DMS 273 (cell line): Measurements from ENCODE around the gene AKNA.
"Not testable (repeated sequence)": the region's sequence is repeated elsewhere in the genome, so short reads cannot be mapped to it uniquely, and the experiment has no call there.

Experiments used
- DNase-seq: peaks from one replicate; lab custom pipeline; 2025; ENCODE audit not compliant: unreplicated experiment; lab: John Stamatoyannopoulos, UW

The AKNA gene

GRCh38 chr9:114323849-114324248 lies 63.9 kb downstream of the AKNA start:
- DNase-seq, result not testable (repeated sequence)

DNA sequence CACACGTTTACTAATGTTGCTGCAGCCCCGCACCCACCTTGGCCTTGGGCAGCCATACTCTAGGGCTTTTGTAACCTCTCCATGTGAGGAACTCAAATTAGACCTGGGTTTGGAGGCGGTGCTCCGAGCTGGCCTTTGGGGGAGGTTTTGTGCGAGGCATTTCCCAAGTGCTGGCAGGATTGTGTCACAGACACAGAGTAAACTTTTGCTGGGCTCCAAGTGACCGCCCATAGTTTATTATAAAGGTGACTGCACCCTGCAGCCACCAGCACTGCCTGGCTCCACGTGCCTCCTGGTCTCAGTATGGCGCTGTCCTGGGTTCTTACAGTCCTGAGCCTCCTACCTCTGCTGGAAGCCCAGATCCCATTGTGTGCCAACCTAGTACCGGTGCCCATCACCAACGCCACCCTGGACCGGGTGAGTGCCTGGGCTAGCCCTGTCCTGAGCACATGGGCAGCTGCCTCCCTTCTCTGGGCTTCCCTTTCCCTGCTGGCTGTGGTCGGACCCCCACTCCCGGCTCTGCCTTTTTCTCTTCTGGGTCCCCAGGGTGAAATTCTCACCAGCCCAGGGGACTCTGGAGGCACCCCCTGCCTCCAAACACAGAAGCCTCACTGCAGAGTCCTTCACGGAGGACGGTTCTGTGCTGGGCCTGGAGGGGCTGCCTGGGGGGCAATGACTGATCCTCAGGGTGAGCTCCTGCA lies 64.8 kb downstream of the AKNA start, which contains the start of gene ORM1:
Gene ORM1 (plus strand): TSS at position 268 of the 701 bp plus-strand sequence. CDS start 36 bp downstream, at position 304.
- not testable (repeated sequence) for DNase-seq

DNA sequence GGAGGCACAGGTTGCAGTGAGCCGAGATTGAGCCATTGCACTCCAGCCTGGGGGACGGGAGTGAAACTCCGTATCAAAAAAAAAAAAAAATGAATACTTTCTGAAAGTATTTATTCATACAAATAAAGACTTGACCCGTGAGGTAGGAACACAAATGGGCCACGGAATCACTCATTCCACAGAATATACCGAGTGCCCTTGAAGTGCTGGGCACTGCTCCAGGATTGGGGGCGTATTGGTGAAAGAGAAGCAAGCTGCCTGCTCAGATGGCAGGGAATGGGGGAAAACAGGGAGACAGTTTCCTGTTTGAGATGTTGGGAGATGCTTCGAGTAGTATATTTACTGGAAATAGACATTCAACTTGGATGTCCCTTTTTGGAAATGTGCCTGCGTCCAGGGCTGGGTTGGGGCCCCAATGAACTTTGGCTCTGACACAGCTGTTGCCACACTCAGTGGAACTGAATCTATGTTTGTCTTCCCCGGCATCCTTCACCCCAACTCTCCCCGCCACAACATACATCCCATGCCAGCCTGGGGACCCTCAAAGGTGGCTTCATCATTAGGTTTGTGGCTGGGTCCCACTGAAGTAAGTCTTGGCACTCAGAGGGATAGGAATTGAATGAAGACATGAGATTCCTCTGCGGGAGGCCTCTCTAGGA lies 65.5 kb downstream of the AKNA start:
- peak; percentile 12 for DNase-seq

DNA sequence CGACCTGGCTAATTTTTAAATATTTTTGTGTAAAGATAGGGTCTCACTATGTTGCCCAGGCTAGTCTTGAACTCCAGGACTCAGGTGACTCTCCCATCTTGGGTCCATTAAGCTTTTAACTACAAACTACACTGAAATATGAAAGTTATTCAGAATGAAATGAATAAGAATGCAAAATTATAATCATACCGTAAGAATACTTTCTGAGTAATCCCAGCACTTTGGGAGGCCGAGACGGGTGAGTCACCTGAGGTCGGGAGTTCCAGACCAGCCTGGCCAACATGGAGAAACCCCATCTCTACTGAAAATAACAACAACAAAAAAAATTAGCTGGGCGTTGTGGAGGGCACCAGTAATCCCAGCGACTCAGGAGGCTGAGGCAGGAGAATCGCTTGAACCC lies 66.0 kb downstream of the AKNA start:
- DNase-seq, result no peak

DNA sequence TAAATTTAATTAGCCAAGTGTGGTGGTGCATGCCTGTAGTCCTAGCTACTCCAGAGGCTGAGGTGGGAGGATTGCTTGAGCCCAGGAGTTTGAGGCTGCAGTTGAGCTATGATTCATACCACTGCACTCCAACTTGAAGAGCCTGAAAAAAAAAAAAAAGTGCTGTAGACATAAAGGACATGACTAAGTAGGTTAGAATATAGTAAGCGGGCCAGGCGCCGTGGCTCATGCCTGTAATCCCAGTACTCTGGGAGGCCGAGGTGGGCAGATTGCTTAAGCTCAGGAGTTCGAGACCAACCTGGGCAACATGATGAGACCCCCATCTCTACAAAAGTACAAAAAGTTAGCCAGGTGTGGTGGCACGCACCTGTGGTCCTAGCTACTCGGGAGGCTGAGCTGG lies 67.1 kb downstream of the AKNA start:
- not testable (repeated sequence) for DNase-seq

DNA sequence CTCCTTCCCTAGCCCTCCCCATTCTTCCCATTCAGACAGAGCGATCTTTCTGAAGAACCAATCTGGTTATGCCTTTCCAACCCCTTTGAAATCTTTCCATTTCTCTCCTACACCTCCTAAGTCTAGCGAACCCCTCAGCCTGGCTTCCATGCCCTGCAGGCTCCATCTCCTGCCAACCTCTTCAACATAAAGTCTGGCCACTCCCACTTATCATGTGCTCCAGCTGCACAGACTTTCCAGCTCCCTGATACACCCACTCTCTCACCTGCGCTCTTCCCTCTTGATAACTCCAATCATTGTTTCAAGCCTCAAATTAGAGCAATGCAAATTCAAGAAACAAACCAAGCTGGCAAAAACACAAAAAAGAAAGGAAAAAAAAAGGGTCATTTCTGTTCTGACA lies 68.6 kb downstream of the AKNA start:
- peak; percentile 14 for DNase-seq

DNA sequence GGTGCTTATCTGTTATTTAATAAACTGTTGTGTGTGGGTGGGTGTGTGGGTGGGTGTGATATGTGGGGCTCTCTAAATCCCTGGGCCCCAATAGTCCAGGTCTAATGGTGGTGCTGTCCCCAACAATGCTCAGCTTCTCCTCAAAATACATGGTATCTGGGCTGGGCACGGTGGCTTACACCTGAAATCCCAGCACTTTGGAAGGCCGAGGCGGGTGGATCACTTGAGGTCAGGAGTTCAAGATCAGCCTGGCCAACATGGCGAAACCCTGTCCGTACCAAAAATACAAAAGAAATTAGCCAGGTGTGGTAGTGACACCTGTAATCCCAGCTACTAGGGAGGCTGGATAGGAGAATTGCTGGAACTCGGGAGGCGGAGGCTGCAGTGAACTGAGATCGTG lies 69.4 kb downstream of the AKNA start:
- no peak for DNase-seq

DNA sequence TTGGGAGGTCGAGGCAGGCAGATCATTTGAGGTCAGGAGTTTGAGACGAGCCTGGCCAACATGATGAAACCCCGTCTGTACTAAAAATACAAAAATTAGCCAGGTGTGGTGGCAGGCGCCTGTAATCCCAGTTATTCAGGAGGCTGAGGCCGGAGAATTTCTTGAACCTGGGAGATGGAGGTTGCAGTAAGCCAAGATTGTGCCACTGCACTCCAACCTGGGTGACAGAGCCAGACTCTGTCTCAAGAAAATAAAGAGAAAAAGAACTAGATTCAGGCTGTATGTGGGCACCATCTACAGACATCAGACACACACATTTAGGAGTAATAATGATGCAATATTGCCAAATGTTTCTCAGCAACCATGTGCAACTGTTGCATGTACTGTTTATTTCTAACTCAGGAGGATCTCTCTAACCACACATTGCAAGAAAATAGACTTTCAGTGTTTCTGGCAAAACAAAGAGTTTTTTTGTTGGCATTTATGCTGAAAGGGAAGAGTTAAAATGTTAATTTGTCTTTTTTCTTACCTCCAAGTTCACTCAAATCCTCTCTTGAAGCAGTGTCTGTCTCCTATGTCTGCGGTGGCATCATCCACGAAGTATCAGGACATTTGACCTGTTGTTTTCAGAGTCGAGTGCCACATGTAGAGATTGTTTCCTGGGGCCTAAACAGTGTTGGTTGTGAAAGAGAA lies 70.0 kb downstream of the AKNA start:
- peak; percentile 35 for DNase-seq

- peak; percentile 94 for DNase-seq
Measured at GRCh38 chr9:114316605-114317230, 71.1 kb downstream of the AKNA start.

DNA sequence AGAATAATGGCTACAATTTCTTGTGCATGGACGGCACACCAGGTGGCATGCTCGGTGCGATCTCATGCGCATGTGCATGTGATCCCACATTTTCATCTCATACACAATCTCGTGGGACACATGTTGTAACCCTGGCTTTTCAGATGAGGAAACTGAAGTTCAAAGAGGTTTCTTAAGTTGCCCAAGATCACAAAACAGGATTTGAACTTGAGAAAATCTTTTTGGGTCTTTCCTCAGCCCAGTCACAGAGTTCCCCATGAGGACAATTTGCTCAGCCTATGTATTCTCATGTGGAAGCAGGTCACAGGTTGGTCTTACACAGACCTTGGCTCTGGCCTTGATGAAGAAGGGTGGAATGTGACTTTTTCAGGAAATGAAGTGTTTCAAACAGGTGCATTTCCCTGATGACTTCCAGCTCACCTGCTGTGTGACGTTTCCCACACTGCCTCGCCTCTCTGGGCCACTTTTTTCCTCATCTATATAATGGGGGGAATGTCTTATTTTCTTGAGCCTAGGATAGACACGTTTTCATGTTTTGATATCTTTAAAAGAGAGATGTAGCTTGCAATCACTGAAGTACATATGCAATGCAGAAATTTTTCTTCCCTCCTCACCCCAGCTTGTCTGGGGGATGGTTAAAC lies 71.9 kb downstream of the AKNA start:
- DNase-seq, result peak; percentile 12

GRCh38 chr9:114314881-114315722 lies 72.7 kb downstream of the AKNA start:
- DNase-seq, result peak; percentile 59

DNA sequence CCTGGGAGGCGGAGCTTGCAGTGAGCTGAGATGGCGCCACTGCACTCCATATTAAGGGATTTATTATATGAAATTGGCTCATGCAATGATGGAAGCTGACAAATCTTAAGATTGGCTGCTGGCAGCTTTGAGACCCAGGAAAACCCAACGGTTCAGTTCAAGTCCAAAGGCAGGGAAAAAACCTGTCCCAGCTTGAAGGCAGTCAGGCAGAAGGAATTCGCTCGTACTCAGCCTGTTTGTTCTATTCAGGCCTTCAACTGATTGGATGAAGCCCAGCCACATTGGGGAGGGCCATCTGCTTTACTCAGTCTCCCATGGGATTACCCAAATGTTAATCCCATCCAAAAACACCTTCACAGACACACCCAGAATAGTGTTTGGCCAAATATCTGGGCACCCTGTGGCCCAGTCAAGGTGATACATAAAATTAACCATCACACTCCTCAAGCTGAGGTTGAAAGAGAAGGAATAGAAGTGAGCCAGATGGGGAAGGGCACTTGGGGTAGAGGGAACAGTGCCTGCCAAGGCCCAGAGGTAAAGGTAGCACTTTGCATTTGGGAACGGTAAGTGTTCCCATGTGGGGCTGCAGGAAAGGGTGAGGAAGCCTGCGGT lies 73.4 kb downstream of the AKNA start:
- peak; percentile 74 for DNase-seq

DNA sequence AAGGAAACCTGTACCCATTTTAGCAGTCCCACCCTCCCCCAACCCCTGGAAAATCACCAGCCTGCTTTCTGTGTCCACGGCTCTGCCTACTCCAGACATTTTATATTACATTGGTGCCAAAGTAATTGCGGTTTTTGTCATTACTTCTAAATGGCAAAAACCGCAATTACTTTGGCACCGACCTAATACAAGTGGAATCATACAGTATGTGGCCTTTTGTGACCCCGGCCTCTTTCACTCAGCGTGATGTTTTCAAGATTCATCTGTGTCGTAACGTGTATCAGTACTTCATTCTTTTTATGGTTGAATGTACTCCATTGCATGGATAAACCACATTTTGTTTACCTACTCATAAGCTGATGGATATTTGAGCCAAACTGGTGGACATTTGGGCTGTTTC lies 74.6 kb downstream of the AKNA start:
- DNase-seq, result no peak

DNA sequence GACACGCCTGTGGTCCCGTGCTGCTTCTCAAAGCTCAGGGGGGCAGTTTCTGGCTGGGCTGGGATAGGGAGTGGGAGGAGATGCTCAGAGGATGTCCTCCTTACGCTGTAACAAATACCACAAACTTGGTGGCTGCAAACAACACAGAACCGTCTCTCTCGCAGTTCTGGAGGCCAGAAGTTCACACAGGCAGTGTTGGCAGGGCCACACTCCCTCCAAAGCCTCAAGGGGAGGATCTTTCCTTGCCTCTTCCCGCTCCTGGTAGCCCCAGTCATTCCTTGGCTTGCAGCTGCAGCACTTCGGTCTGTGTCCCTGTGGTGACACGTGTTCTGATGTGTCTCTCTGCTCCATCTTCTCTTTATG lies 75.3 kb downstream of the AKNA start:
- DNase-seq, result no peak

- no peak for DNase-seq
Measured at GRCh38 chr9:114311571-114312512, 75.9 kb downstream of the AKNA start.

GRCh38 chr9:114310471-114311450 lies 77.0 kb downstream of the AKNA start:
- no peak for DNase-seq

DNA sequence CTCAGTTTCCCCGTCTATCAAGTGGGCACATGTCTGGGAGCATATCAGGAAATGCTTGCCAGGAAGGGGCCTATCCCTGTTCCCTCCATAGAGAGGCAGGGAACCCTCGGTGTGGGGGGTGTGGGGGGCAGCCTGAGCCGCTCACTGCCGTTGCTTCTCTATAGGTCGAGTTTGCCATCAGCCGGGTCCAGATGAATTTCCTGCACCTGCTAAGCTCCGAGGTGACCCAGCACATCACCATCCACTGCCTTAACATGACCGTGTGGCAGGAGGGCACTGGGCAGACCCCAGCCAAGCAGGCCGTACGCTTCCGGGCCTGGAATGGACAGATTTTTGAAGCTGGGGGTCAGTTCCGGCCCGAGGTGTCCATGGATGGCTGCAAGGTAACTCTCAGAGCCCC lies 78.7 kb downstream of the AKNA start:
- no peak for DNase-seq
